WTC11 (cell line): ENCODE results near the gene RRP1.

ENCODE experiments used
- CBFB ChIP-seq: sonication (generic); formaldehyde crosslinking; IDR thresholded peaks from 2 replicates; pipeline ENCODE4 v1.8.1; 2022; ENCODE audit warnings: mild to moderate bottlenecking, low read depth, missing genetic modification reagents
- ESRRA ChIP-seq: sonication (generic); formaldehyde crosslinking; IDR thresholded peaks from 2 replicates; pipeline ENCODE4 v1.8.1; 2022; ENCODE audit warnings: mild to moderate bottlenecking, missing genetic modification reagents, borderline replicate concordance
- GABPB1 ChIP-seq: sonication (generic); formaldehyde crosslinking; IDR thresholded peaks from 2 replicates; pipeline ENCODE4 v1.8.1; 2023; ENCODE audit warnings: mild to moderate bottlenecking, missing genetic modification reagents
- NFYB ChIP-seq: sonication (generic); formaldehyde crosslinking; conservative IDR thresholded peaks from 2 replicates; pipeline ENCODE4 v1.8.0; 2022; ENCODE audit warnings: low read depth, missing genetic modification reagents
- NR1H2 ChIP-seq: sonication (generic); formaldehyde crosslinking; IDR thresholded peaks from 2 replicates; pipeline ENCODE4 v1.9.0; 2021; ENCODE audit warnings: mild to moderate bottlenecking, moderate library complexity, missing genetic modification reagents
- PREB ChIP-seq: sonication (generic); formaldehyde crosslinking; IDR thresholded peaks from 2 replicates; pipeline ENCODE4 v1.8.1; 2022; ENCODE audit warnings: mild to moderate bottlenecking, missing genetic modification reagents, moderate library complexity, borderline replicate concordance
- SP1 ChIP-seq: sonication (generic); formaldehyde crosslinking; conservative IDR thresholded peaks from 2 replicates; pipeline ENCODE4 v1.8.1; 2022; ENCODE audit warnings: missing genetic modification reagents
- TEAD4 ChIP-seq: sonication (generic); formaldehyde crosslinking; IDR thresholded peaks from 2 replicates; pipeline ENCODE4 v1.8.0; 2022; ENCODE audit warnings: mild to moderate bottlenecking, missing genetic modification reagents
- ZNF219 ChIP-seq: sonication (generic); formaldehyde crosslinking; IDR thresholded peaks from 2 replicates; pipeline ENCODE4 v1.8.0; 2023; ENCODE audit warnings: missing genetic modification reagents, mild to moderate bottlenecking, borderline replicate concordance
- TF ChIP-seq, protein P1 (sequence below): fragments of 250-450 bp; sonication (Bioruptor Pico); IDR thresholded peaks from 2 replicates; pipeline ENCODE4 v2.1.2; 2022; ENCODE audit warnings: mild to moderate bottlenecking, moderate library complexity
- TF ChIP-seq, protein P2 (sequence below): sonication (generic); formaldehyde crosslinking; IDR thresholded peaks from 2 replicates; pipeline ENCODE4 v1.8.1; 2022; ENCODE audit warnings: low read depth, mild to moderate bottlenecking, moderate library complexity, missing genetic modification reagents, borderline replicate concordance
- TF ChIP-seq, protein P3 (sequence below): fragments of 200-600 bp; IDR thresholded peaks from 2 replicates; pipeline ENCODE4 v1.8.0; 2022; ENCODE audit warnings: antibody characterized with exemption
- TF ChIP-seq, protein P4 (sequence below): sonication (generic); formaldehyde crosslinking; IDR thresholded peaks from 2 replicates; pipeline ENCODE4 v1.8.1; 2023; ENCODE audit warnings: mild to moderate bottlenecking, missing genetic modification reagents, moderate library complexity

DNA sequence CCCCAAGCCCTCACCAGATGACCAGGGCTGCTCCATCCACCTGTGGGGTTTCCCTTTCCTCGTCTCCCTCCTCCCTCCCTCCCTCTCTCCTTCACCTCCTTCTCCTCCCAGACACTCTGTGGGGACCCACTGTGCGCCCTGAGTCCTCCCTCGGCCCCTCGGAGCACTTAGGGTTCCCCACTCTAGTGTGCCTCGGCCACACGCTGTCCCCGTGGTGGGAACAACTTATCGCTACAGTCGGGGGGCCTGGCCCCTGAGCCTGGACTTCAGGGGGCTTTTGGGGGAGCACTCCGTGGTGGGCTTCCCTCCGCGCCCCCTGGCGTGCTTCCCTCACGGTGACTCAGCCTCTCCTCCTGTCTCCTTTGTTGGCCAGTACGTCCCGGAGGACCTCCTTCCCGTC, 40.8 kb upstream of the RRP1 start:
- TF ChIP-seq, protein P1, sequence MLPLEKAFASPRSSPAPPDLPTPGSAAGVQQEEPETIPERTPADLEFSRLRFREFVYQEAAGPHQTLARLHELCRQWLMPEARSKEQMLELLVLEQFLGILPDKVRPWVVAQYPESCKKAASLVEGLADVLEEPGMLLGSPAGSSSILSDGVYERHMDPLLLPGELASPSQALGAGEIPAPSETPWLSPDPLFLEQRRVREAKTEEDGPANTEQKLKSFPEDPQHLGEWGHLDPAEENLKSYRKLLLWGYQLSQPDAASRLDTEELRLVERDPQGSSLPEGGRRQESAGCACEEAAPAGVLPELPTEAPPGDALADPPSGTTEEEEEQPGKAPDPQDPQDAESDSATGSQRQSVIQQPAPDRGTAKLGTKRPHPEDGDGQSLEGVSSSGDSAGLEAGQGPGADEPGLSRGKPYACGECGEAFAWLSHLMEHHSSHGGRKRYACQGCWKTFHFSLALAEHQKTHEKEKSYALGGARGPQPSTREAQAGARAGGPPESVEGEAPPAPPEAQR (CRISPR knock-in tag) = no peak
- TF ChIP-seq ZNF219 (CRISPR knock-in tag) = no peak
- TF ChIP-seq NFYB = no peak
- TF ChIP-seq, protein P2, sequence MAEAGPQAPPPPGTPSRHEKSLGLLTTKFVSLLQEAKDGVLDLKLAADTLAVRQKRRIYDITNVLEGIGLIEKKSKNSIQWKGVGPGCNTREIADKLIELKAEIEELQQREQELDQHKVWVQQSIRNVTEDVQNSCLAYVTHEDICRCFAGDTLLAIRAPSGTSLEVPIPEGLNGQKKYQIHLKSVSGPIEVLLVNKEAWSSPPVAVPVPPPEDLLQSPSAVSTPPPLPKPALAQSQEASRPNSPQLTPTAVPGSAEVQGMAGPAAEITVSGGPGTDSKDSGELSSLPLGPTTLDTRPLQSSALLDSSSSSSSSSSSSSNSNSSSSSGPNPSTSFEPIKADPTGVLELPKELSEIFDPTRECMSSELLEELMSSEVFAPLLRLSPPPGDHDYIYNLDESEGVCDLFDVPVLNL (CRISPR knock-in tag) = no peak
- TF ChIP-seq, protein P3, sequence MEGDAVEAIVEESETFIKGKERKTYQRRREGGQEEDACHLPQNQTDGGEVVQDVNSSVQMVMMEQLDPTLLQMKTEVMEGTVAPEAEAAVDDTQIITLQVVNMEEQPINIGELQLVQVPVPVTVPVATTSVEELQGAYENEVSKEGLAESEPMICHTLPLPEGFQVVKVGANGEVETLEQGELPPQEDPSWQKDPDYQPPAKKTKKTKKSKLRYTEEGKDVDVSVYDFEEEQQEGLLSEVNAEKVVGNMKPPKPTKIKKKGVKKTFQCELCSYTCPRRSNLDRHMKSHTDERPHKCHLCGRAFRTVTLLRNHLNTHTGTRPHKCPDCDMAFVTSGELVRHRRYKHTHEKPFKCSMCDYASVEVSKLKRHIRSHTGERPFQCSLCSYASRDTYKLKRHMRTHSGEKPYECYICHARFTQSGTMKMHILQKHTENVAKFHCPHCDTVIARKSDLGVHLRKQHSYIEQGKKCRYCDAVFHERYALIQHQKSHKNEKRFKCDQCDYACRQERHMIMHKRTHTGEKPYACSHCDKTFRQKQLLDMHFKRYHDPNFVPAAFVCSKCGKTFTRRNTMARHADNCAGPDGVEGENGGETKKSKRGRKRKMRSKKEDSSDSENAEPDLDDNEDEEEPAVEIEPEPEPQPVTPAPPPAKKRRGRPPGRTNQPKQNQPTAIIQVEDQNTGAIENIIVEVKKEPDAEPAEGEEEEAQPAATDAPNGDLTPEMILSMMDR = no peak
- TF ChIP-seq ESRRA (CRISPR knock-in tag) = no peak
- TF ChIP-seq, protein P4, sequence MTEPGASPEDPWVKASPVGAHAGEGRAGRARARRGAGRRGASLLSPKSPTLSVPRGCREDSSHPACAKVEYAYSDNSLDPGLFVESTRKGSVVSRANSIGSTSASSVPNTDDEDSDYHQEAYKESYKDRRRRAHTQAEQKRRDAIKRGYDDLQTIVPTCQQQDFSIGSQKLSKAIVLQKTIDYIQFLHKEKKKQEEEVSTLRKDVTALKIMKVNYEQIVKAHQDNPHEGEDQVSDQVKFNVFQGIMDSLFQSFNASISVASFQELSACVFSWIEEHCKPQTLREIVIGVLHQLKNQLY (CRISPR knock-in tag) = no peak
- no peak for TF ChIP-seq TEAD4 (CRISPR knock-in tag)
- TF ChIP-seq GABPB1 (CRISPR knock-in tag) = no peak
- TF ChIP-seq NR1H2 = no peak
- no peak for TF ChIP-seq CBFB (CRISPR knock-in tag)
- no peak for TF ChIP-seq PREB (CRISPR knock-in tag)
- TF ChIP-seq SP1 (CRISPR knock-in tag) = no peak
